Stimulated activated CD4-positive, alpha-beta T cell treated with anti-CD3 and anti-CD28 coated beads, Interleukin-2, amount 100 ng/mL, for 24 hours (primary cell): ENCODE results near the gene DCP2.
A peak's percentile ranks its signal among the peaks of the same experiment; 100 is the strongest.

Source experiments
- DNase-seq, 2 donors: peaks; one replicate each; pipeline ENCODE4 v3.0.0-alpha.2; 2020

DCP2 gene

DNA sequence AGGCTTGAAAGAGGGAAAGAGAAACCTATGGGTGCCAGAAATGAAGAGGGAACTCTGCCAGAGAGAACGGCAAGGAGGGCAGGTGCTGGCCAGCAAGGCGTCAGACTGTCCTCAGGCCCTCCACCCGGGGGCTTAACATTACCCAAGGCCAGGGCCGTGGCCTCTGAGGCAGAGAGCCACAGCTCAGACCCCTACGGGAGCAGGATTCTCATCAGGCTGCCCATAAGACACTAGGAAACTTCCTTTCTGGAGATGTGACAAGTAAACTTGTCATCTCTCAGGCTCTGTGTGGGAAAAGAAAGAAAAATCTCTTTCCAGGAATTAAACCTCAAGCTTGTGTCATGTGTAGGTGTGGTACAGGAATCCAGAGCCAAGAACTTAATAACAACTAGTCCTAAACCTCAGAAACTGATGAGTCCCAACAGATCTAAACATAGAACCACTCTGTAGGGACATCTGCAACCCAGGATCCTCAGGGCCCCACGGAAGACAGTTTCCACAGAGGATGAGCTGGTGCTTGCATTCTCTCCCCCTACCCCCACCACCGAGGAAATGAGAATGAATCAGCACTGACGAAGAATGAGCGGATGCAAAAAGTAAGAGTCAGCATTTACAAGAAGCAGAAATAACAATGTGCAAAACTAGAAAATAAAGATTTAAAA is 74.3 kb downstream of the DCP2 start:
- peak; percentile 24 to 29 for DNase-seq

DNA sequence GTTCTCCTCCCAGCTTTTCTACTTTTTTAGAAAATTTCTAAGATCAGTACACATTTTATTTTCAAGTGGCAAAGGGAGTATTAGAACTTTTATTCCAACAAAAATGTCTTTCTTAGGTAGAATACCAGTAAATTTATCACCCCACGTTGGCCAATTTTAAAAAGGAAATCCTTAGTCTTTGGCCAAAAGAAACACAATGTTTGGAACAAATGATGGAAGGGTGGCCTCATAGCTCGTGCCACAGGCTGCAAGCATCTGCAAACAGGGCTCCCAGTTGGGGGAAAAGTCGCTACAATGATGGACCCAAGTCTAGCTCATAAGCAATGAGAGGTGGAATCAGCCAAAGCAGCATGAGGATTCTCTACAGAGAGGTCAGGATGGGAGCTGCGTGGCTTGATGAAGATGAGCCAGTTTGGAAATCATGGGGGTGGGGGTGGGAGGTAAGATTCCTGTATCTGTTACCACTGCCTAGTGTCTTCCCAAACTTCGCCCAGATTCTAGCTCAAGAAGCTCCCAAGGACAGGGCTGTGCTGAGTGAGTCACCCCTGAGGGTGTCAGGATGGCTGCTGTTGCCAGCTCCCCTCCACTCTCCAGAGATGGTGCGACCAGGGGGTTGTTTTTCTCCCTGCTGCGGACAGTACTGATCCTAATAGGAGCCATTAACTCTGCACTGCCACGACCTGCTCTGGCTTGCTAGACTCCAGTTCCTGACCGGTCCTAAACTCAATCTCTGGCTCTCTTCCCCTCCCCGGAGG is 75.6 kb downstream of the DCP2 start:
- DNase-seq = no peak

DNA sequence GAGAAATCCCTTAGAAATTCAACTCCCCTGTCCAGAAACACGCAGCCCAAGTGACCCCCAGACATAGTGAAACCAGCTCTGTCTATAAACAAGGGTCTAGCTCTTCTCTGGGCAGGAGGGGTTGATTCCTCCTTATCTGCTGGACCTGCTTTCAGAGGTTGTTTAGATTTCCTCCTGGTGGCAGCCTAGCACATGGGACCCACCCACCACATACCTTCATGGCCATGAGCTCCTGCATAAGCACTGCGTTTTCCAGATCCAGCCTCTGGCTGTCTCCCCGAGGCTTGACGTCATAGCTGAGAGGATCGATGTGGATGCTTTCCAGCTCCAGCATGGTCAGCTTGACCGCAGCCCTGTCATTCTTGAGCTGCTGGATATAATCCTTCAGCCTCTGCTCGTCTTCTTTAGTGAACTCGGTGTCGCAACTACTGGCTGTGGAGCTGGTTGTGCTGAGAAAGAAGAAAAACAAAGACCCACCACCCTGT is 77.0 kb downstream of the DCP2 start:
- no peak for DNase-seq

DNA sequence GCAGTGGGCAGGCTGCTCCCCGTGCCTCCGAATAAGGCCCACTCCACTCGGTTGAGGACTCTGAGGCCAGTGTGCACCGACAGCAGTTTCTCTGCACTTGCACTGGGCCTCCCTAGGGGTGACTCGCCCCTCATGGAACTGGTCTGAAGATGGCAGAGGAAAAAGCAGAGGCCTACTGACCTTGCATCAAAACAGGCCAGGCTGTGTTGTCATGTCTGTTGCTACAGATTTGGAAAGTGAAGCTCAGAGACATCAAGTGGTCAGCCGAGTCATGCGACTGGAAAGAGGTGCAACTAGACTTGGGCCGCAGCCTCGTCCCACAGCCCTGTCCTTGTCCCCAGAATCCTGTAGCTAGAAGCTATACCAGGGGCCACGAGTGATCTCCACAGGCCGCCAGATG is 78.3 kb downstream of the DCP2 start:
- DNase-seq = no peak

DNA sequence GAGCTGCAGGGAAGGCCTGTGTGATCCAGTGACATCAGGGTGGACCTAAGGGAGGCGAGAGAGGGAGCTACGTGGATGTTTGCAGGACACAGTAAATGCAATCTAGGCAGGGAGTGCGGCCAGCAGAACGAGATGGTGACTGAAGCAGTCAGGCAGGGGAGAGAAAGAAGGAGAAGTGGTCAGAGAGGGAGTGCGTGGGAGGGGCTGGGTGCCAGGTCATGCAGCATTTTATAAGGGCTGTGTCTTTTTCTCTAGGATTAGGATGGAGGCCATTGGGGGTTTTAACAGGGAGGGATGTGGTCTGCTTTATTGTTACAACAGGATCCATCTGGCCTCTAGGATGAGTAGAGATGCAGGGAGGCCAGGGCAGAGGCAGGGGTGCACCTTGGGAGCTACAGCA is 80.4 kb downstream of the DCP2 start:
- no peak for DNase-seq

DNA sequence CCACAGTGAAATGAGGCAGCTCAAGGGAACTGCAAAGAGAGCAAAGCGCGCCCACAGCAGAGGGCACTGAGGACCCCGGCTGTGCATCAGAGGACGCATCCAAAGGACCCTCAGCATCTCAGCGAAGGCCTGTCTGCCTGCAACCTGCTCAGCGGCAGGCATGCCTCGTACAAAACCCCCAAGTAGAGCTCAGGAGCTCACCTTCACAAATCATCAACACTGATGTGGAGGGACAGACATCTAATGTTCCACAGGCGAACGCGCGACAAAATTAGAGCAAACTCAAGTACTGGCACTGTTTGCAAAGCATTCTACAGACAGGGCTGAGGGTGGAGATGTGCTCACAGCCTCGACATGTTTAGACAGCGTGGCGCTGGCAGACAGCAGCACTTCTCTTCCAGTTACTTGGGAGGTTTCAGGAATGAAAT is 81.0 kb downstream of the DCP2 start:
- DNase-seq = no peak

DNA sequence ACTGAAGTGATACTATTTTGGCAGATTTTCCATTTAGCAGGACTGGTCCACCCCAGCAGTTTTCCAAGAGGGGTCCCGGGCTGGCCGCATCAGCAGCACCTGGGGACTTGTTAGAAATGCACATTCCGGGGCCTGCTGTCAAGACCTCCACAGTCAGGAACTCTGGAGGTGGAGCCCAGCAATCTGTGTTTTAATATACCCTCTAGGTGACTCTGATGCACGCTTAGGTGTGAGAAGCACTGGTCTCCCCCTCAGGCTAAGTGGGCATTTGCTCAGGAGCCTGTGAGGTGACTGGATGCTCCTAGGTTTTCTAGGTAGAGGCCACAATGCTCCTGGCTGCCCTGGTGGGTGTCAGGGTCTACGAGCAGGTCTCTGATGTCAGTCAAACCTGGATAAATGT is 81.7 kb downstream of the DCP2 start:
- DNase-seq = no peak

DNA sequence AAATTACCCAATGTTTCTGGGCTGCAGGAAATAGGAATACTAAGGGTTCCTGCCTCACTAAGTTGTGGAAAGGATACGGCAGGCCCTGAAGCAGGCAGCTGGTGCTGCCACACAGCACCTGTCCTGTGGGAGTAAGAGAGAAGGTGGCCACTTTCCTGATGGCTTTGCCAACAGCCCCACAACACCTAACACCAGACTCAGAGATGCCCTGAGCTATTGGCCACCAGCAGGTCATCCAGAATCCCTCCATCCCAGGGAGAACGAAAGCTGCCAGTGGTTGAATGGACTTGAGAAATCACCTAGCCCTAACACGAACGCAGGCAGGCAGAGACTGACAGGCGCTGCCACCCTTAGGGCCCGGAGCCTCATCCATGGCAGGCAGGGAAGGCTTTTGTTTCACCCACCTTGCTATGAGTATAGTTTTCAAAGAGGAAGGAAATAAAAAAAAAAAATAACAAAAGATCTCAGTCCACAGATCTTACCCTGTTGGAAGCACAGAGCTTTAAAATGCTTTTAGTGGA is 82.2 kb downstream of the DCP2 start:
- no peak for DNase-seq

DNA sequence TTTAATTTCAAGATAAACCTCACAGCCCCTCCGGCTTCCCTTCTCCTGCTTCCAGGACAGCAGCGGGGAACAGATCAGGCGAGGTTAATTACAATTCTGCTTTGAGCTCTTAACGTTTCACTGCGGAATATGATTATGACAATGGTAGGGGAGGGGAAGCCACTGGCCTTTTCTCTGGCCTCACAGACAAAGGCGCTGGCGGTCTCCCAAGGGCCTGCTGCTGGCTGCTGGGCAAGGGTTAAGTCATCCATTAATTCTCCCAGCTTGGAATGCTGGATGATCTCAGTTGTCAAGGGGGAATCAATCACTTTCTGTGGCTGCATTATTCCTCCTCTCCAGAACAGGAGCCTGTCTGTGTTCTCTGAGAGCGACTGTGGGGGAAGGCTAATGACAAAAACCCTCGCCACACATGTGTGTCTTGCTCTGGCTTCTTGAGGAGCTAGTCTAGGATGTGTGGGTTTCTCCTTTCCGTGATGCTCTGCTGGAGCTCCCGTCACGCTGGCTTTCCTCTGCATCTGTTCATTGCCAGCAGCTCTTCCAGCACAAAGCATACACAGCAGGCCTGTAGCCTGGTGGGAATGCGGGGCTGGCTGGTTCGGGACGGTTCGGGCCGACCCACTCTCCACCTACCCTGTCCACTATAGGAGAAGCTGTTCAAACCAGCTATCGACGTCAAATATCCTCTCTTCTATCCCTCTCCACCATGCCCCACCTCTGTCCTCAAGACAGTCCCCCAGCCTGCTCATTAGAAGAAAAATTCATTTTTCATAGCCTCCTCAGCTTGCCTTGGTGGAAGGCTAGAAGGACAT is 82.8 kb downstream of the DCP2 start:
- no peak for DNase-seq

DNA sequence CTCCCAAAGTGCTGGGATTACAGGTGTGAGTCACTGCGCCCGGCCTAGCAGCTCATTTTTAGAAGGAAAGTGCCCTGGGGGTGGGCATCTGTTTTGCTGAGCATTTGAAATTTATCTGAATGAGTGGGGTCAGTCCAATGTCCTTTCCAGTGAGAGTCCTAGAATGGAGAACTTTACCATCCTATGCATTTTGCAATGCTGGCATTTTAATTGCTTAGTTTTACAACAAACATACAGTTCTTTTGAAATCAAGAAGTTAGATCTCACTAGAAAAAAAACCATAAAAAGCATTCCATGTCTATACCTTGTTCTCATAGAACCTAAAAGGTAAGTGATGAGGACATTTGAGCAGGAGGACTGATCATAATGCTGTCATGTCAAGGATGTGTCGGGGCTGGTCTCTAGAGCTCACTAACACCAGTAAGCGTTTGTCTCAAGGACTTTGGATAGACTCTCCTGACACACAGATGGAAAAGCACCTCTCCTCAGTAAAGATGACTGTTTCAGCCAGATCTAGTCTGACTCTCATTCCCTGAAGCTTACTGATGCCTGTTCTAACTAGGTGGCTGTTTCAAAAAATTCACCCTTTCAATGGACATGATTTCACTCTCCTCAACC is 83.9 kb downstream of the DCP2 start:
- DNase-seq = no peak

DNA sequence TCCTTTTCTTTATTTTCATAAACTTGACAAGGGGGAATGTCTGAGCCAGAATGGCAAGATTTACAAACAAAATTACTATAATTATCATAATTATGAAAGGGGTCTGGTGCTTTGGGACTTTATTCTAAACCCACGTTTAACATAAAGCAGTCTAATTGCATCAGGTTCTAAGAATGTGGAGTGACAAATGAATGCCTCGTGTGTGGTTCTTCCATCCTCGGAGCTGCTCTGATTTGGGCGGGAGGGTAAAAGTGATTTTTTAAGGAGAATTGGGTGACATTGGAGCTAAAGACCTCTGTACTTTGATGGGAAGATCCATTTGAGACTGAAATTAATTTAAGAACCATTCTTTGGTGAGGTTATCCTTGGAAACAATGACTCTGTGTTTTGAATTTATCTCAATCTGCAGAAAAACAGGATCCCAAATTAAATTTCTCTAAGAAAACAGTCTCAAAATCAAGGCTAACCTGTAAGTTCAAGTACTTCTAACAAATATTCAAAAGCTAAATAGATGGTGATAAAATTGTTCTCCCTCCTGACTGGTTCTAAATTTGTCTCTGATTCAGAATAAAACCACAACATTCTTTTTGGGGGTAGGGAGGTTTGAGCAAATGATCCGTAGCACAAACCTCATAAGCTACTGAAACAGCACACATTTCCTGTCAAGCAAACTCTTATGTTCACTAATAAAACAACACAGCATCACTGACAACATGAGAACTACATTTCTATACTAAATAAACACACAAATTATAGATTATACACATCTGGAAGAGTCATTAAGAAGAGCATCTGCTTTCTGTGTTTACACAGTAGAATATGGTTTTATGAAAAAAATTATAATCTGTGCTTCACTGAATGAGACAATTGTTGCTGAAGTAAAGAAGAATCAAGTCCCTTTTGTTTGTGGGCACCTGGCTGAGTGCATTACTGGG is 85.5 kb downstream of the DCP2 start:
- no peak for DNase-seq

DNA sequence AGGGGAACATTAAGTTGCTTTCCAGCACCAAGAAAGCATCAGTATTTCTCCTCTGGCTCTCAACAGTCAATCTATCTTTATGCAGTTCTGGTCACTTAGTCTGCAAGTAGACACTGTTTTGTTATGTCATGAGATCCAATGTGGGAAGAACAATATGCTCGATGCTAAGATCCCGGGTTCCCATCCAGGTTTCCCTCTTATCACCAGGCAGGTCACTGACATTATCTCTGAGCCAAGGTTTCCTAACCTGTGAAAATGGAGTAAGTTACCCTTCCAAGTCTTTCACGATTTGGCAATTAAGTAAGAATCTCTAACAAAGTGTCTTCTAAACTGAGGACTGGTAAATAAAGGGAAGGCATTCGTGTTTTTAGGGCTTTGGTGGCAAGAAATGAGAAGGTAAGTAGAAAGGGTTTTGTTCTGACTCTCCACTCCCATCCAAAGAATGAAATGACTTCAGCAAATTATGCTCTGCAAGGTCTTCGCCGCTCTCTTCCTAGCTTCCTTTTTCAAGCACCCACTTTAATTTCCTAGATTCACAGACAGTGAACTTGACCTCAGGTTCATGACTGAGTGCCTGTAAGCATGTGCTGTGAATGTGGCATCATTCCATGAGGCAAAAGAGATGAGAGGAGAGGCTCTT is 86.4 kb downstream of the DCP2 start:
- DNase-seq = no peak

DNA sequence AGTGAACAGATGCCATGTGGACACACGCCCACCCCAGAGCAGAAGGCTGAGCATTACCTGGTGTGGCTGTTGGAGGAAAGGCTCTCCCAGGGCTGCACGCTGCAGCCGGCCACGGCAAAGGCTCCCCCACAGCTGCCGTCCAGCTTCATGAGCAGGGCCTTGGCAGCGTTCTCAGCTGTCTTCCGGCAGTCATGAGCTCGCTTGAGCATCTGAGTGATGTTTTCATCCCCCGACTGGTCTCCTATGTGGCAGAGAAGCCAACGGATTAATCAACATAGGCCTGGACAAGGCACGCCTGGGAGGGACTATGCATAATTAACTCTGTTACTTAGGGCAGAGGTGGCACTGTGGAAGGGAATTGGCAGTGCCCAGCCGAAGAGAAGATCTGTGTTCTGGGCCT is 87.3 kb downstream of the DCP2 start:
- DNase-seq = no peak

DNA sequence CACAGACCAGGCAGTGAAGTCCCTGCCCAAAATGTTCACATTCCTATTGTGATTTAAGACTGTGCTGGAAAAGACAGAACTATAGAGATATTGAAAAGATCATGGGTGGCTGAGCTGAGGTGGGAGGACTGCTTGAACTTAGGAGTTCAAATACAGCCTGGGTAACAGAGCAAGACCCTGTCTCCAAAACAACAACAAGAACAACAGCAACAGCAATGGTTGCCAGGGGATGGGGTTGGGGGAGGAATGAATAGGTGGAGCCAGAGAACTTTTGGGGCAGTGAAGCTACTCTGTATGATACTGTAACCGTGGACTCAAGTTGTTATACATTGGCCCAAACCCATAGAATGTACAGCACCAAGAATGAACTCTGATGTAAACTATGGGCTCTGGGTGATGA is 88.2 kb downstream of the DCP2 start:
- no peak for DNase-seq

DNA sequence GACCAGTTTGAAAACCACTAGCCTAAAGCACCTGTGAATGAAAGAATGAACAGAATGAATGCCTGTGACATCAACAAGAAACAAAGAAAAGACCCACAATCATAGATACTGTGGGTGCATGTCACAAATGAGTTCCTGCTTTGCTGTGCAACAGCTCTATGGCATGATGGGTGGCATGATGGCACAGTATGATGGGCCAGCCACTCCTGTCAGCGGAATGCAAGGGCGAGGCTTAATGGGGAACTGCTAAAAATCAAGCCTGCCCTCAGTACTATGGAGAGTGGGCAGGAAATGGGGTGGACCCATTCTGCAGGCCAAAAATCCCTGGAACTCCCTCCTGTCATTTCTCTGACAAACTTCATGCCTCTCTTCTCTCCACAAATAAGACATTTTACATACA is 89.0 kb downstream of the DCP2 start:
- no peak for DNase-seq

DNA sequence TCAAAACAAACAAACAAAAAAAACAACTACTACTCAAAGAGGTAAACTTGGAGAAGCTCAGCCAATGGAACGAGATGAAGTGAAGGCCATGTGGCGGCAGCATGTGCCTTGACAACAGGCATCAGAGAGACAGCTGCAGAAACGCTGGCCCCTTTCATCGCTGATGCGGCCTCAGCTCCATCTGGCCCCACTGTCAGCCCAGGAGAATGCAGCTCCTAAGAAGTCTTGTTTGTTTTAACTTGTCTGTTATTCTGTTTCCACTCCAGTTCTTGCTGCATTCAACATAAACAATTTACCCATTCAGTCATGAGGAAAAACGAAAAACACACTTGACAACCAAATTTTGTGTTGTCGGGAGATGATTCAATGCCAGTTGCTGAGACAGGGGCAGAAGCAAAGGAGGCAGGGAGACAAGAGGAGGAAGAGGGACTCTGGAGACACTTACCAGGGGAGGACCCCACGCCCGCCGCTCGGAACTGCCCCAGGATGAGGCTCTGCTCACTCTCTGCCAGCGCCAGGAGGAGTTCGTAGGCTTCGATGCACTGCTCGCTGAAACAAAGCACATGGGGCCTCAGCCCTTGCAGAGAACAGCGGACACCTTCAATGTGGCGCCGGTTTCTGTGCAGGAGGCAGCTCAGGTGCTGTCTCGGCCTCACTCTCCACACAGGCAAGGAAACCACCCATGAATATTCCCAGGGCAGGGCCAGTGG is 91.2 kb downstream of the DCP2 start:
- DNase-seq = no peak

DNA sequence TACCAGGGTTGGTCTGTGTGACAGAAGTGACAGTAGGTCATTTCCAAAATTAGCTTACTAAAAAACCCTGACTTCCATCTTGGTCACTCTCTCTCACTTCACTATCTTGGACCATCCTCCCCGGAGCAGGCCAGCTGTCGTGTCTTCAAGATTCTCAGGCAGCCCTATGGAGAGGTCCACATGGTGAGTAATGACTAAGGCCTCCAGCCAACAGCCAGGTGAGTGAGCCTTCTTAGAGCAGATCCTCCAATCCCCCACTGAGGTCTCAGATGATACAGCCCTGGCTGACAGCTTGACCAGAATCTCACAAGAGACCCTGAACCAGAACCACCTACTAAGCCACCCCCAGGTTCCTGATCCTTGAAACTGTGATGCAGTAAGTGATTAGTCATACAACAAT is 92.0 kb downstream of the DCP2 start:
- DNase-seq = no peak
